ENCODE data around the gene UBA1. TPM values are rescaled to one million over a fixed set of nuclear protein-coding genes. Genes with fewer than 3 reads are reported as not detected.

Gene UBA1
- total and polyA plus RNA-seq, 2 donors (not counting 3 experiments of a cell fraction or from before 2014, with no cell fraction given), result 237 to 297 TPM

DNA sequence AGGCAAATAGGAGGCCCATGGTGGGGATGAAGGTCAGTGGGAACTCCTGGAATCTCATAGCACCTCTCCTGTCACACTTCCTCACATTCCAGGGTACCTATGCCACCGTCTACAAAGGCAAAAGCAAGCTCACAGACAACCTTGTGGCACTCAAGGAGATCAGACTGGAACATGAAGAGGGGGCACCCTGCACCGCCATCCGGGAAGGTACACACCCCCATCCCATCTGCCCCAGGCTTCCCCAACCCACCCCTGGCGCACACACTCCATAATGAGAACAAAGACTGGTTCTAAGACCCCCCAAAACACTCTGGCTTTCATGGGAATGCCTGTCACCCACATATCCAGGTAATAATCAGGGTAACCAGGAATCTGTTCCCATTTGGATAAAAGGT is 31.3 kb downstream of the UBA1 start:
- POLR2A ChIA-PET, result no interaction called here

More for the DNA sequence above, 31.3 kb downstream of the UBA1 start:
- Histone ChIP-seq H3K4me2 (ENCODE audit: insufficient read depth, low read length) (no peak overlapping the region), H3K9me1 (replicated peaks; ENCODE audit: control insufficient read depth, extremely low read depth, insufficient read depth, low read length) (no peaks in the 10 kb centered on the region), H3K4me3 (replicated peaks in 1 of 3; ENCODE audit: insufficient read depth in 1 of 3, low read depth in 1 of 3, low read length in 3 of 3) (no peak overlapping the region), H3K27me3 (ENCODE audit: control insufficient read depth in 2 of 2, insufficient read depth in 2 of 2, low read length in 2 of 2) (no peaks in the 10 kb centered on the region), H3K9me3 (replicated peaks; ENCODE audit: control insufficient read depth, insufficient read depth, low read length) (no peaks in the 10 kb centered on the region), H3K4me1 (ENCODE audit: control insufficient read depth, extremely low read depth, insufficient read depth, low read length) (no peaks in the 10 kb centered on the region), H3K27ac (ENCODE audit: insufficient read depth, low read depth, low read length) (no peak overlapping the region), H2AFZ (ENCODE audit: low read depth, low read length) (no peak overlapping the region), H4K20me1 (replicated peaks; ENCODE audit: control insufficient read depth, extremely low read depth, insufficient read depth, low read length) (no peaks in the 10 kb centered on the region), H3K79me2 (ENCODE audit: control insufficient read depth, insufficient read depth, low read length) (peaks cover 28% of the 10 kb centered on the region), H3K36me3 (ENCODE audit: control insufficient read depth in 2 of 2, extremely low read depth in 1 of 2, insufficient read depth in 2 of 2, low read length in 2 of 2) (peaks cover 8 to 39% of the 10 kb centered on the region in 2 experiments), H3K9ac (replicated peaks; ENCODE audit: extremely low read depth, insufficient read depth, low read length) (no peak overlapping the region)
- CTCF ChIA-PET, result no interaction called here
- BruUV-seq (replicated peaks), result no TSS peak
- dilution Hi-C loops (cut with MboI; ENCODE audit: extremely low pct_ligation_motif_present, low sequenced_read_pairs) (no loop called here), intact Hi-C loops (cut with micrococcal nuclease) (no loop called here)
- no peak for FAIRE-seq
- TF ChIP-seq EZH2 (IDR thresholded peaks at IDR 0.05; ENCODE audit: borderline replicate concordance, low read depth, low read length, severe bottlenecking), result no peak
- TF ChIP-seq FOS (IDR thresholded peaks at IDR 0.05; ENCODE audit: borderline replicate concordance, insufficient read depth, low read length), result no peak
- TF ChIP-seq, protein P1, sequence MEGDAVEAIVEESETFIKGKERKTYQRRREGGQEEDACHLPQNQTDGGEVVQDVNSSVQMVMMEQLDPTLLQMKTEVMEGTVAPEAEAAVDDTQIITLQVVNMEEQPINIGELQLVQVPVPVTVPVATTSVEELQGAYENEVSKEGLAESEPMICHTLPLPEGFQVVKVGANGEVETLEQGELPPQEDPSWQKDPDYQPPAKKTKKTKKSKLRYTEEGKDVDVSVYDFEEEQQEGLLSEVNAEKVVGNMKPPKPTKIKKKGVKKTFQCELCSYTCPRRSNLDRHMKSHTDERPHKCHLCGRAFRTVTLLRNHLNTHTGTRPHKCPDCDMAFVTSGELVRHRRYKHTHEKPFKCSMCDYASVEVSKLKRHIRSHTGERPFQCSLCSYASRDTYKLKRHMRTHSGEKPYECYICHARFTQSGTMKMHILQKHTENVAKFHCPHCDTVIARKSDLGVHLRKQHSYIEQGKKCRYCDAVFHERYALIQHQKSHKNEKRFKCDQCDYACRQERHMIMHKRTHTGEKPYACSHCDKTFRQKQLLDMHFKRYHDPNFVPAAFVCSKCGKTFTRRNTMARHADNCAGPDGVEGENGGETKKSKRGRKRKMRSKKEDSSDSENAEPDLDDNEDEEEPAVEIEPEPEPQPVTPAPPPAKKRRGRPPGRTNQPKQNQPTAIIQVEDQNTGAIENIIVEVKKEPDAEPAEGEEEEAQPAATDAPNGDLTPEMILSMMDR (IDR thresholded peaks at IDR 0.05; ENCODE audit: extremely low read depth in 1 of 2, insufficient read depth in 1 of 2, low read depth in 1 of 2, low read length in 2 of 2), result no peak
- no peak for TF ChIP-seq POLR2AphosphoS5 (IDR thresholded peaks at IDR 0.05; ENCODE audit: insufficient read depth, low read depth, low read length)
- TF ChIP-seq, protein P2, sequence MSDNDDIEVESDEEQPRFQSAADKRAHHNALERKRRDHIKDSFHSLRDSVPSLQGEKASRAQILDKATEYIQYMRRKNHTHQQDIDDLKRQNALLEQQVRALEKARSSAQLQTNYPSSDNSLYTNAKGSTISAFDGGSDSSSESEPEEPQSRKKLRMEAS (IDR thresholded peaks at IDR 0.05; ENCODE audit: insufficient read depth, insufficient read length), result no peak
- TF ChIP-seq GATA2 (IDR thresholded peaks at IDR 0.05; ENCODE audit: insufficient read depth, insufficient read length, low read depth, low read length), result no peak
- TF ChIP-seq POLR2A (IDR thresholded peaks at IDR 0.05; ENCODE audit: low read depth, low read length), result no peak
- no peak for TF ChIP-seq JUN (IDR thresholded peaks at IDR 0.05; ENCODE audit: borderline replicate concordance, insufficient read depth, insufficient read length, low read depth)
- TF ChIP-seq MYC (IDR thresholded peaks at IDR 0.05; ENCODE audit: low read depth, low read length), result no peak
- no peak for DNase-seq (ENCODE audit: low read depth, low spot score)

Data from endothelial cell of umbilical vein (primary cell).